Inflammatory macrophage (primary cell): ENCODE data around the gene DNAJC13.

Experiments used
- DNase-seq, 2 donors: peaks; one replicate each; pipeline ENCODE4 v3.0.0-alpha.2; 2020 to 2022

Gene DNAJC13

DNA sequence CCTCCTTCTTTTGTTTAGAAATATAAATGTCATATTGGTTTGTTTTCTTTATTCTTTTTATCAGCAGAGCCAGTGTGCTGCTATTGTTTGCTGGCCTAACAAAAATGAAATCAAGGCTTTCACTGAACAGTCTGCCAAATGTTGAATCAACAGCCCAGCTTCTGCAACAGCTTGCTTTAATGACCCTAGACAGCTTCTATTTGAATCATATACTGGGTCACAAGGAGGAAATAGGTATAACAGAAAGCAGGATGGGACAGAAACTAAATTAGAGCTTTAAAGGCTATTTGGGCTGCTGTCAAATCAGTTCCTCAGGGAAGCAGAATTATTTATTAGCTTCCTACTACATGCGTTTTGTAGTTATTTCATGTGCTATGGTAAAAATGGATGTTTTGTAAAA, 12.1 kb upstream of the DNAJC13 start:
- no peak for DNase-seq

DNA sequence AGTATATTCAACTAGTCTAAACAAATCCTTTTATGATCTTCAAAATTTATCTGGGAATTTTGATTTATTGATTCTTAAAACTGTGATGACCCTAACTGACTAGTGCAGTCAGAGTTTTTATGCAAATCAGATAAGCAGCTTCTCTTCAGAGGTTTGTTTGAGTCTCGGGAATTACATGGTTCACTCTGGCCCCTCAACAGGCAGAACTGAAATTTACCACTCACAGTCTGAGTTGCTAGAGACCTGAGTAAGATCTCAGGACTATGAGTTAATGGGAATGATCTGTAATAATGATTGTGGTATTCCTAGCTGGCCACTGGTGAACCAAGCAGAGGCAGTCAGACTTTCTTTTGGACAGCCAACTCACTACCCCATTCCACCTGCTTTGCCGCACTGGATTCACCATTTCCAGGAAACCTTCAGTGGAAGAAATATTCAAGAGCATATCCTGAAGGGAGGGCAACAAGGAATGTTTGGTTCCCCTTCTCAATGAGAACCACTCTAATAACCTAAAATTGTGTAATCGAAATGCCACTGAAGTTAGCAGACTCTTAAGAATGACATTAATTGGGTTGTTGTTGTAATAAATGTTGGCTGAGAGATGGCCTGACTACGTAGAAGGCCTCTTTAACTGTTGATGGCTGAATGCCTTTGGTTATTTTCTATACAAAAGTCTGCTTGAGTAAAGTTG, 11.5 kb upstream of the DNAJC13 start:
- DNase-seq: no peak

DNA sequence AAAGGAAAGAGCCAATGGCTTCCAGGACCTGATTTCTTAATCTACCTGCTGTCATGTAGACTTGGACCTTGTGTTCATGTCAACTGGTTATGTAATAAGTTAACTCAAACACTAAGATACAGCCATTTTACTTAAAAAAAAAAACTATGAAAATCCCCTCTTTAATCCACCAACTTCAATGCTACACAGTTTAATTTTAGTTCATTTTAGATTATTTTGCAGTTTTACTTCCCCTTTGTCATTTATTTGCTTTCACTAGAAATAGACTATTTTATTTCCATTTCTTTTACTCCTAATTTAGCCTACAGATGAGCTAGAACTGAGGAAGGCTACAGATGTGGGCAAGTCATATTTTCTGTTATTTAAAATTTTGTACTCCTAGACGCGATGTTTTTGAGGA, 10.7 kb upstream of the DNAJC13 start:
- no peak for DNase-seq

DNA sequence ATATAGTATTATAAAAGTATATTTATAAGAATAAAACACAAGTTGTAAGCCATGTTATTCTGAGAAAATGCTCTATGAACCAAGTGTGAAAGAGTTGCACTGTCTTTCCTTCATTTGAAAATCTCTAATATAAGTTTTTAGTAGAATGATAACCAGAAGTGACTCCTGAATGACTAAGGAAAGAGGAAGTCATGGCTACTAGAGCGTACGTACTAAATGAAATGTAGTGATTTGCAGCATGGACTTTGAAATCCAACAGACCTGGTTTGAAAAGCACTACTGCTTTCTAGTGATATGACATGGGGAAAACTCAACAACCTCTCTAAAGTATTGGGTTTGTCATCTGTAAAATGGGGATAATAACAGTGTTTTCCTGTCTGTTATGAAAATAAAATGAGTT, 10.3 kb upstream of the DNAJC13 start:
- DNase-seq: peak; percentile 21 to 49

DNA sequence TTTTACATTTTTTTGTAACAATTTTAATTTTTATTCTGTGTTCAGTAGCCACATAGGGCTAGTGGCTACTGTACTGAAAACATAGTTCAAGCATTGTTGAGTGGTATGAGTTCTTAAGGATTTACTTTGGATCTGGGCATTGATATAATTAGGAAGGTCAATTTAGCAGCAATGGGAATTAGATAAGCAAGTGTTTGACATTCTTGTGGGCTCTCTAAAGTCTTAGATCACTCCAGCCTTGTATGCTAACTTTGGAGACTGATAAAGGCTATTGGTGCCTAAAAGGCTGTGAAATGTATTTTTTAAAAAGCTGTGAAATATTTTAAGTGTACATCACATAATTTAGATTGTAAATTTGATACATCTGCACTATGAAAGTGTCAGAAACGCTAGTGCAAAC, 2.5 kb upstream of the DNAJC13 start:
- no peak for DNase-seq

DNA sequence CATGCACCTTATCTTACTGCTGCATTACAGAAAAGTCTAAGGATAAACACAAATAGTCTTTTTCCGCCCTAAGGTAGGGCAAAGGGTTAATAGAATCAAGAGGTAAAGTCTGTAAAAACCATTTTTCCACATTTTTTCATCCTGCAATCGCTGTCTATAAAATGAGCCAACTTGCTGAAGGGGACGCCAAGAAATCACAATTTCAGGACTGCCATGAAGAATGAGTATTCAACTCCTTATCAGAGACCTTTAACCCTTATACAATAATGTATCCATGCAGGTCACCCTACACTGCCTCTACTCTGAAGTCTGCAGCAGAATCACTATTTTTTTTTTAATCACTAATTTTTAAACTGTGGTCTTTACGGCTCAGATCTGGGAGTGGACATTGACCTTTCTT, 1.1 kb upstream of the DNAJC13 start:
- DNase-seq: no peak

DNA sequence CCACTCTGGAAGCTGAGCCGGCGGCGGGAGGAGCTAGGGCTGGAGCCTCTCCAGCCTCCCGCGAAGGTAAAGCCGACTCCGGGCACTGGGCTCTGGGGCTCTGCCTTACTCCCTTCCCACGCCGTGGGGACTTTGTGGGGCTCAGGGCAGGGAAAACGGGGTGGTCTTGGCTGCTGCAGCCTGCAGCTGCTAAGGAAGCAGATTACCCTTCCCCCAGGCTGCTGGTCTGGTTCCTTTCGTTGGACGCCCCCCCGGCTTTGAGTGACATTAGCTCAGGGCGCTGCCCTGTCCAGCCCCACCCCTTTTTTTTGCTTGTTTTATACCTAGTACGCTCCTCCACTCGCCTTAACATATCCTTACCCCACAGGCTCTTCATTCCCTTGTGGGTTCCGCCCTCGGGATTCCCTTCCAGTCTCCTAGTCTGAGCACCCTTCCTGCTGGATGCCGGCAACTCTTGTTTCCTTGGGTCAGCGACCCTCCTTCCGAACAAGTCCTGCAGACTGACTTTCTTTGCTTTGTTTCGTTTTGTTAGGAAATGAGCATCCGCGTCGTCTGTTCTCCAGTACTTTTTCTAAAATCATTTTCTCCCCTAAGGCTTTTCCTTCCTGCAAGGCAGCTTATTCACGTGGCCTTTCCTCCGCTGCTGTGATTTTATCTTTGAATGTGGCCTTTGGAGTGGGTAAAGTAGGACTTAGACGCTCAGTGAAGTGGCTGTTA, 551 bp downstream of the DNAJC13 start:
- peak; percentile 83 to 85 for DNase-seq

DNA sequence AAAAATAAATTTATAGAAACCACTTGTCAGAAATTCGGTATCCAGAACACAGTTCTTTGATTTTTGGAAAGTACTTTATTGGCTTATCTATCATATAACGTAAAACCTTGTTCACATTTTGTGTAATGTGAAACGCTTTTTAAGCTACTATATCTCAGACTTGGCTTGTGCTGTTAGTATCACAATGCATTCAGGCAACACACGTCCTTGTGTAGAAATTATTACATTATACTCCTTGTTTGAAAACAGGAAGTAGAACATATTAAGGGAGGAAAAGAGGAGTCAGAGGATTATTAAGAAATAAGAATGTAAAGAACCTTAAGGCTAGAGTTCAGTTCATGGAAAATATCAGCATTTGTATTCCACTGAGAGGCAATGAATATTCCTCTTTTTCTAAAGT, 1.6 kb downstream of the DNAJC13 start:
- DNase-seq: peak; percentile 37 to 87

DNA sequence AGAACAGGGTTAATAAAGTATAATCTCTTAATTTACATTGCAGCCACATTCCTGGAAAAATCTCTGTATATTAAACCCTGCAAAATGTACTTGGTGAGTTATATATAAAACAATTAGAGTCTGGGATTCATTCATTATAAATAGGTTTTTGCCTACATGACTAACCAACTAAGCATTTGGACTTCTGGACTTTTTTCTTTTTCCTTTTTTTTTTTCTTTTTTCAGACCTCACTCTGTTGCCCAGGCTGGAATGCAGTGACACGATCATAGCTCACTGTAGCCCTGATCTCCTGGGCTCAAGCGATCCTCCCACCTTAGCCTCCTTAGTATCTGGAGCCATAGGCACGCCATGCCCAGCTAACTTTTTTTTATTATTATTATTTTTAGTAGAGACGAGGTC, 4.5 kb downstream of the DNAJC13 start:
- no peak for DNase-seq

DNA sequence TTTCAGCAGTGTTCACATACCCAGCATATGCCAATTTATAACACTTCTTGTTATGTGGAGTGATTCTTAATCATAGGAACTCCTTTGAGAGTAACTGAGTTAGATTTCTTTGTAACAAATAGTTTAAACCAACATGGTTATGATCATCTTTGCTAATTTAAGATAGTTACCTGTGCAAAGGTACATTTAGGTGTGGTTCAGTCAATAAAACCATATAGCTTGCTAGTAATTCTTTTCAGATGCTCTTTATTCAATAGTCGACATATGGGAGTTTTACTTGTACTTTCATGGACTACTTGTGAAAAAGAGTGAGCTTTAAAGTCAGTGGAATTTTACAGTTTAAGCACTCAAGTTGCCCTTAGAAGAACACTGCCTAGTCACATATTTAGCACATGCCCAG, 5.2 kb downstream of the DNAJC13 start:
- DNase-seq: no peak

DNA sequence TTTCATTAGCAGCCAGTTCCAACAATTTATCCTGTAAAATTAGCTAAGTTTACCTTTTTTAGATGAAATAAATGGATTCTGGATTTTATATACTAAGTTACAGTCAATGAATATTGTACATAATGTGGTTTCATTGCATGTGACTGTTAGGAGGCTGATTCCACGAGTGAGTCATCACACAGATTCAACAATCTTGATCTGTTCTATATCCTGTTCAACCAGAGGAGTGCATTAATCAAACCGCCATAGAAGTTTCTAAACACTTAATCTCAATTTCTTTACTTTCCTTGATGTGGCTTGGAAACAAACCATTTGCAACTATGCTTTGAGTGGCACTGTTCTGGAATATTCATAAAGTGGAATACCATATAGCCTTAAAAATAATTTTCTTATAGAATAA, 15.3 kb downstream of the DNAJC13 start:
- peak; percentile 56 to 61 for DNase-seq

DNA sequence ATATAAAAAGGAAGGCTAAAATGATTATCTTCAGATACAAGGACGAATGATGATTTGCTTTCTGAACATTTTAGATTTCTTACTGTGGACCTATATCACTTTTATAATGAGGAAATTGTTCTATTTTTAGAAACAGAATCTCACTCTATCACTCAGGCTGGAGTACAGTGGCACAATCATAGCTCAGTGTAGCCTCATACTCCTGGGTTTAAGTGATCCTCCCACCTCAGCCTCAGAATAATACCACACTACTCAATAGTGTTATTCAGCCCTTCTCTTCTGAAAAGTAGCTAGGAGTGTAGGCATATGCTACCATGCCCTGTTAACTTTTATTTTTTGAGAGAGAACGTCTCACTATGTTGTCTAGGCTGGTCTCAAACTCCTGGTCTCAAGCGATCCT, 15.8 kb downstream of the DNAJC13 start:
- DNase-seq: no peak

DNA sequence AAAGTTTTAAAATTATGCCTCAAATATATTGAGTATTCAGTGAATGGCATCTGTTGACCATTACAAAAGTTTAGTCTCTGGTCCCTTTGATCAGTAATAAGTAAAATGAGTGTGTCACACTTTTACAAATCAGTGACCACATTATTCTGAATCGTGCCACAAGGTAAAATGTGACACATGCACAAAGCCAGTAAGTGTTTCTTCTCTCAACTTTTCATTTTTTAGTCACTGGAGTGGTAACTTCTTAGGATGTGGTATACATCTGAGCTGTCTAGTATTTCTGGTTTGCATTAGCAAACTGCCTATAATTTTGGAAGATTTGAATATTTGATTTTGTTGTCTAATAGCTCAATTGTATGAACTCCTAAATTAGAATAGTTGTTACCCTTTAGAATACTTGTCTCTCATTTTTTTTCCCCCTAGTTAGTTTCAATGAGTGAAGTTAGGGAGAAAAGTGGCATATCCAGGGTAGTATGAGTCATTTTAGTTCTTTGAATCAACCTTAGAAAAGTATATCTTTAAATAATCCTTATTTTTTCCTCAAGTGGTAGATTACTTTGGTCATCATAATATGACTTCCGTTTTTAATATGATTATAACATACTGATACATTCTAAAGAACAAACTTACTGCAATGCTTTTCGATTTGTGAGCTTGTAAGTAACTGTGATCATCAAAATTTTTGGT, 18.1 kb downstream of the DNAJC13 start:
- no peak for DNase-seq

DNA sequence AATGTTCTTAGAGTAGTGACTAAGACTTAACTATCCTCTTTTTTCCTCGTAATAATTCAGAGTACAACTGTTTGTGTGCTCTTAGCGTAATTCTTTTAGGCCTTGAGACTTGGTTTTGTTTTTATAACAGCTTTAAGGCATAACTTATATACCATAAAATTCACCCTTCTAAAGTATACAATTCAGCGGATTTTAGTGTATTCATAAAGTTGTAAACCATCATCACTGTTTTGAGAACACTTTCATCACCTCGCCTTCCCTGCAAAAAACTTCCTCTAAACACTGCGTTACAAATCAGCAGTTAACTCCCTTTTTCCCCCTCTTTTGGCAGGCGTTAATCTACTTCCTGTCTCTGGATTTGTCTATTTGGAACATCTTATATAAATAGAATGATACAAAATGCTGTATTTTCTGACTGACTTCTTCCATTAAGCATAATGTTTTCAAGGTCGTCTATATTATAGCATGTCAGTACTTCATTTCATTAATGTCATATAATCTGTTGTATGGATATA, 18.7 kb downstream of the DNAJC13 start:
- peak; percentile 36 to 37 for DNase-seq

DNA sequence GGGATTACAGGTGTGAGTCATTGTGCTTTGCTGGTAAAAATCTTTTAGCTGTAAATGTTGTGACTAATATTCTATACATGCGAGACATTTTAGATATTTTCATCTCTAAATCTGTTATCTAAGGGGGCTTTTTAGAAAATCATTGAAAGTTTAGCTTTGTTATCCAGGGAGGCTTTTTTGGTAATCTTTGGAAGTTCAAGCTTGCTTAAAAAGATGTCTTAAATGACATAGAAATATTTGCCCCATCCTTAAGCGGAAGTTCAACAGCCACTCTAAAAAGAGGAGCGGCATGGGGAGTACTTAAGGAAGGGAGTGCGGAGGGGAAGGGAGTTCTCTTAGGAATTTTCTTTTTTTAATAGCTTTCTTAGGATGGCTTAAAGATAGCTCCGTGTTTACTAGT, 26.1 kb downstream of the DNAJC13 start:
- DNase-seq: no peak

DNA sequence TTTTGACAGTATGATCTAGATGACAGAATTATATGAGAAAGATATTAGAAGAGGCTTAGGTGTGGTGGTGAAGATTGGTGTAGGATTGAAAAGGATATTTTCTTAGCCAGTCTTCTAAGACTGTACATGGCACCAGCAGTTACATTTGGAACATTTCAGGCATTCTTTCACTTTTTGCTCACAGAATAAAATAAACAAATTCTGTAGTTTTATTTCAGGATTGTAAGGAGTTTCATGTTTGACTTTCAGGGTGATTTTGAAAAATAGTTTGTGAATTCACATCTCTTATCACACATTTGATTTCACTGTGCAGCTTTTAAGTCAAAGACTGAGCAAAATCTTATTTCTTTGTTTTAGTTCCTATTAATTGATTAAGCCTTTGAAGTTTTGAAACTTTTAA, 27.1 kb downstream of the DNAJC13 start:
- DNase-seq: no peak

DNA sequence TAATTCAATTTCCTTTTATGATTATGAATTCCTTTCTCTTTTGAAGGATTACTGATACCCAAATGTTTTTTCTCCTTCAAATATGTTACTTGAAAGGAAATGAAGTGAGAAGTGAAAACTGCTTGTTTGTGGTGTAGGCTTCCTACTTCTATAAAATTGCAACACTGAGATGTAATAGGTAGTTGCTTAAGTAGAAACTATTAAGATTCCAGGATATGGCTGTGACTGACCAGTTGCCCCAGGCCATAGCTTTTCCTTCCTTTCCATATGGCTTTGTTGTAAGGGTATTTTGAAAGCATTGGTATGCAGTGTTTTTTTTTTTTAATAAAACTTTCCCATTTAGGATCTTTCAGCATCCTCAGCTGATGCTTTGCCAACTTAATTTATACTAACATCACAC, 28.5 kb downstream of the DNAJC13 start:
- peak; percentile 53 to 78 for DNase-seq

DNA sequence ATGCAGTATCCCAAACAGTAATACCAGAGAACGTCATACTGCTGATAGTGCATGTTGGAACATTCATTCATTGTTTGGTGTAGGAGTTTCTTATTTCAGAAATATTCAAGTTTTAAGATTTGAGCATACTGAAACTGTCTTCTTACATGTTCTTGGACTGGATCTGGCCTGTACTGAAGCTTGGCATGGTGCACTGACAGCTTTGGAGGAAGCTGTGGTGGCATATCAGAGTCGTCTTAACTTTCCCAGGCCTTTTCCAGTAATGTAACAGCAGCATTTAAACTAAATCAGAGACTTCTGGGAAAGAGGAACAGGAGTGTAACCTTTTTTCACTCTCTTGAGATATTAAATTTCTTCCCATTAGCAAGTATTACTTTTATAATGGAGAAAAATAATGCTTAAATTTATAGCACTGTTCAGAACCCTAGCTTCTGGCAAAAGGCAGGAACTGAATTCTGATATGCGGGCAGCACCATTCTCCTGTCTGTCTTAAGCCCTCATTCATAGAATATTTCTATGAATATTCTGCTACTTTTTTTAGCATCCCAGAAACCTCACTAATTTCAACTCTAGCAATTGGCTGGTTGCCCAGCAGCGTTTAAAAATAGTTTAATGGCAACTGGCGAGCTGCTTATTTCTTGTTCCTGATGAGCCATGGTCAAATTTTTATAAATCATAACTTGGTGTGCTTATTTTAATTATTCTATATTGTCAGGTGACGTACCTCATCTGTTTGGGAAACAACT, 31.1 kb downstream of the DNAJC13 start:
- peak; percentile 15 to 17 for DNase-seq

DNA sequence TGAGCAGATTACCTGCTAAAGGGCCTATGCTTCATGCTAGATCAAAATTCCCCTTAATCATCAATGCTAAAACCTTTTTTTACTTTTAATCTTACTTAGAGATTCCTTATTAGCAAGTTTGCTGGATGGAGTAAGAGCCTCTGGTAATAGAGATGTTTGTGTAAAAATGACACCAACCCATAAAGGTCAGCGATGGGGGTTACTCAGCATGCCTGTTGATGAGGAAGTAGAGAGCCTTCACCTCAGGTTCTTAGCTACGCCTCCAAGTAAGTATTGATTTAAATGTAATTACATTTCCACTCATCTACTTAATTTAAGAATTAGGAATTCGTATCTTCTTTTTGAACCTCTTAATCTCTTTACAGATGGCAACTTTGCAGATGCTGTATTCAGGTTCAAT, 38.8 kb downstream of the DNAJC13 start:
- peak; percentile 13 to 26 for DNase-seq

DNA sequence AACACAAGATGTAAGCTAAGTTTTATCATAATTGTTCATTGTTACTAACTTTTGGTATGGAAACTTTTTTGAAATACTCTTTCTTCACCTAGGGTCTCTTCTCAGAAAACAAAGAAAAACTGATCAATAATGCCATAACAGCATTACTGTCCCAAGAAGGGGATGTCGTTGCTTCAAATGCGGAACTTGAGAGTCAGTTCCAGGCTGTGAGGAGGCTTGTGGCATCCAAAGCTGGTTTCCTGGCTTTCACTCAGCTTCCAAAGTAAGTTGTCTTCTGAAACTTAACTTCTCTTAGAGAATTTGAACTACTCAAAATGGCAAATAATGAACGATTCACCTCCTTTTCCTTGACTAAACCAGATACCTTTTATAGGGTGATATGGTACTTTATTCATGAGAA, 39.3 kb downstream of the DNAJC13 start:
- DNase-seq: peak; percentile 14 to 18

DNA sequence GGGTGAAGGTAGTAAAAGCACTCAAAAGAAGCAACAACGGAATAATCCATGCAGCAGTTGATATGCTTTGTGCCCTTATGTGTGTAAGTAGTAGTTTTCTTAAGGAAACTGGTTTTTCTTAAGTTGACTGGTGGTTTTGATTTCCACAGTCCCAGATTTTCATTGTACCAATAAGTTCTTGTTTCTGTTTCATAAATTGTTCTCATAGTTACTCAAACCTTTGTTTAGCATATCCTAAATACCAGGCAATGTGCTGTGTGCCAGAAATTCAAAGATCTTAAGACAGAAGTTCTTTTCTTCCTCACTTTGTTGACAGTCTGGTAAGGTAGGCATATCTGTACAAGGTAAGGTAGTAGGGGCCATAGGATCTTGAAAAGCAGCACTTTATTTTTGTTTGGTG, 40.0 kb downstream of the DNAJC13 start:
- DNase-seq: peak in 1 of 2 donors; percentile 37

DNA sequence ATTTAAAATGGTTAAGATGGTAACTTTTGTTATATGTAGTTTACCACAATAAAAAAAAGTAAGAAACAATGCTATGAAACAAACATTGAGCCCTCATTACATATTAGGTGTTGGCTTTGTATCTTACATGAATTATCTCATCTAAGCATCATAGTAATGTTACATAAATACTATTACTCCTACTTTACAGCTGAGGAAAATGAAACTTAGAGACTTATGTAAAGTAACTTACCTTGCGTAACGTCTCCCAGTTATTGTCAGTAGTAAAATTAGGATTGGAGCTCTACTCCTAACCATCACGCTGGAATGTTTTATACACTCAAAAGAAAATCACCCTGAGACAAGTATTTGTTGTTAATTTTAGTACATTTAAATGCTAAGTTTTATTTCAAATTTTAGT, 42.2 kb downstream of the DNAJC13 start:
- DNase-seq: no peak

DNA sequence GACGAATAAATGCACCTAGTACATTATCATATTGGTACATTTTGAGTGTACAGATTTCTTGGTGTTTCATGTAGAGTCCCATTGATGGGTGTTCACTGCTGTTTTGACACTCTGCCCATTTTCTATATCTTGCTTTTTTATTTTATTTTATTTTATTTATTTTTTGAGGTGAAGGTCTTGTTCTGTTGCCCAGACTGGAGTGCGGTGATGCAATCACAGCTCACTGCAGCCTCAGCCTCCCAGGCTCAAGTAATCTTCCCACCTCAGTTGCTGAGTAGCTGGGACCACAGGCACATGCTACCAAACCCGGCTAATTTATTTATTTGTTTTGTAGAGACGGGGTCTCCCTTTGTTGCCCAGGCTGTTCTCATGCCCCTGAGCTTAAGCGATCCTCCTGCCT, 44.2 kb downstream of the DNAJC13 start:
- DNase-seq: no peak
